Islet of Langerhans (tissue), 1 donor: Measurements from ENCODE around the gene FUCA1.
"Not testable (repeated sequence)": the region's sequence is repeated elsewhere in the genome, so short reads cannot be mapped to it uniquely, and the experiment has no call there.

Experiments
- FAIRE-seq: peaks from one replicate; lab custom pipeline; 2011; peaks lifted over from hg19 to GRCh38; lab: Jason Lieb, UNC

Gene FUCA1

GRCh38 chr1:23895993-23896392, 27.9 kb upstream of the FUCA1 start:
- no peak for FAIRE-seq

GRCh38 chr1:23895082-23895481, 27.0 kb upstream of the FUCA1 start:
- FAIRE-seq, result no peak

DNA sequence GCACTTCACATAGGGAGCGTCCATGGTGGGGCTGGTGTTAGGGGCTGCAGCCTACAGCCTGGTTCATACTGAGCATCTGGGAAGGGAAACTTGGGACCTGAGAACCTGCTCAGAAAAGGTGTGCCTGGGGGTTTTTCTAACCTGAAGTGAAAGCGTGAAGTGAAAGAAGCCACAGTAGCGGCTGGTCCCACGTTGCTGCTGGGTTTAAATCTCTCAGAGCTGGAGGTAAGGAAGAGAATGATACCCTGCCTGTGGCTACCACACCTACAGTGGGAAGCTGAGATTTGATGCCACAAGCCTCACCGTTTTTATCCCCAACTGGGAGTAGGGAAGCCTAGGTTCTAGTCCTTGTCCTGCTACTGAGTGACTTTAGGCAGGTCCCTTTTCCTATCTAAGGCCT, 21.0 kb upstream of the FUCA1 start:
- no peak for FAIRE-seq

GRCh38 chr1:23885222-23885621, 17.1 kb upstream of the FUCA1 start:
- no peak for FAIRE-seq

- no peak for FAIRE-seq
Measured at GRCh38 chr1:23882746-23883145, 14.7 kb upstream of the FUCA1 start.

GRCh38 chr1:23879809-23880208, 11.7 kb upstream of the FUCA1 start:
- FAIRE-seq, result no peak

DNA sequence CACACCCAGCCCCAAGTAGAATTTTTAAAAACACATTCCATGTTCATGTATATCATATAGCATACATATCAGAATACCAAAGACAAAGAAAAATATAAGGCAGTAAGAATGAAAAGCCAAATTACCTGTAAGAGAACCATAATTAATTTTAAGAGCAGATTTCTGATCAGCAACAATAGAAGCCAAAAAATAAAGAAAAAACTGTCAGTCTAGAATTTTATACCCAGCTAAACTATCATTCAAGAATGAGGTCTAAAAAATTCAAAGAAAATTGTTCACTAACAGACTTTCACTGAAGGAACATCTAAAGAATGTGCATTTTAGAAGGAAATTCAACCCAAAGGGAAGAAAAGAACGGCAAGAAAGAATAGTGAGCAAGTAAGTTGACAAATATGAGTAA, 10.6 kb upstream of the FUCA1 start:
- no peak for FAIRE-seq

- FAIRE-seq, result no peak
Measured at GRCh38 chr1:23875382-23875781, 7.3 kb upstream of the FUCA1 start.

- no peak for FAIRE-seq
Measured at GRCh38 chr1:23872421-23872820, 4.3 kb upstream of the FUCA1 start.

DNA sequence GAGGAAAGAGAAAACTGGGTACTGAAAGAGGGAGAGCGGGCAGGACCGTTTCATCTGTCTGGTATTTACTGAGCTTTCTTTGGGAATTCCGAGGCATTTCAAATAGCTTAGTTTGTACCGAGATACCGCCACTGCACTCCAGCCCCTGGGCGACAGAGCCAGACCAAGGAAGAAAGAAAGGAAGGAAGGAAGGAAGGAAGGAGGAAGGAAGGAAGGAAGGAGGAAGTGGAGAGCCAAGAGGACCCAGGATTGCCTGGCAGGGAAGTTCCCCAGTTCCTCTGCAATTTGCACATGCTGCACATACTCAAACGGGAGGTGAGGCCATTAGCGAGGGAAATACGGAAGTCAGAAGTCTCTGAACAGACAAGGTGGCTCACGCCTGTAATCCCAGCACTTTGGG, 961 bp upstream of the FUCA1 start:
- FAIRE-seq, result no peak

GRCh38 chr1:23868557-23869016, 497 bp upstream of the FUCA1 start:
- FAIRE-seq, result no peak

DNA sequence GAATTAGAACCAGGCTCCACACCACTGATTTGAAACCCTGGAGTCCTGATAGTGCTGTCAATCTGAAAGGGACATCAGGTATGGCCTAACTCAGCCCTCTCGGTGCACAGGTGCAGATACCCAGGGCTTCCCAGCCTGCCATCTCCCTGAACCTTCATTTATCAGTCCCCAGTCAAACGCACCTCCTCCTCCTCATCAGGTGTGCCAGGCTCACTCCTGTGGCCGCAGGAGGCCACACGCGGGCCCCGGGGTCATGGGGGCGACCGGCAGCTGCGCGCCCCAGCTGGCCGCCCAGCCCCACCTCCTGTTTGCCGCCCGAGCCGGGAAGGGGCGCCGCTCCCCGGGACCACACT, 572 bp downstream of the FUCA1 start:
- no peak for FAIRE-seq

DNA sequence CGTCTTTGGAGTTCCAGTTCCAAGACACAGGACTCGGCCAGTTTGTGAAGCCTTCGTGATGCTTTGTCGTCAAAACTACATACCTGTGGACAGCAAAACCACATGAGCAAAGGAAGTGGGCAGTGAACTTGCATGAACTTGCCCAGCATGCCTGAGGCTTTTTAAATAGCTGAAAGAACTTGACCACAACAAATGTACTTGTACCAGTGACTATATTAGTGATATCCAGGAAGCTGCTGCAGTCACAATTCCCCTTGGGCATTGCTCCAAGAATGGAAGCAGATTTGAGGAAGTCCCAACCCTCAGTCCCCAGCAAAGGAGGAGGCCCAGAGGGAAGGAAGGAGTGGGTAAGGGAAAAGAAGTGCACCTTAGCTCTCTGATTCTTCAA, 2.6 kb downstream of the FUCA1 start:
- no peak for FAIRE-seq

DNA sequence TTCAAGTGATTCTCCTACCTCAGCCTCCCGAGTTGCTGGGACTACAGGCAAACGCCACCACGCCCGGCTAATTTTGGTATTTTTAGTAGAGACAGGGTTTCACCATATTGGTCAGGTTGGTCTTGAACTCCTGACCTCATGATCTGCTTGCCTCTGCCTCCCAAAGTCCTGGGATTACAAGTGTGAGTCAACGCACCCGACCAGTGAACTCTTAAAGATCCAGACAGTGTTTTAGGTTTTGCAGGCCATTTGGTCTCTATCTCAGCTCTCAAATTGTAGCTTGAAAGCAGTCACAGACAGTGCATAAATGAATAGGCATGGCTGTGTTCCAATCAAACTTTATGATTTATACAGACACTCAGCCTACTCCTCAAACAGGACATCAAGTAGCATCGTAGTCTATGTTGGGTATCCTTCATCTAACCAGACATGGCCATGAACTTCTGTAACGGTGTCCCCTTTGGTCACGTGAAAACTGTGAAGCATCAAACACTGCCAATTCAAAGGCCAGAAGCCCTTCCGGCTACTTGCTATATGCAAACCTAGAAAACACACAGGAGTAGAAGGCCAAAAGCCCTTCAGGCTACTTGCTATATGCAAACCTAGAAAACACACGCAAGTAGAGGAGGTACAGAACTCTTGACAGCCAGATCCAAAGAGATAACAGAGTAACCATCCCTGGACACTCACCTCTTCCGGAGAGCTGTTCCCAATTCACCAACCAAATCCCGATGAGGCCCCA, 3.1 kb downstream of the FUCA1 start:
- no peak for FAIRE-seq

- FAIRE-seq, result no peak
Measured at GRCh38 chr1:23862640-23863039, 5.5 kb downstream of the FUCA1 start.

DNA sequence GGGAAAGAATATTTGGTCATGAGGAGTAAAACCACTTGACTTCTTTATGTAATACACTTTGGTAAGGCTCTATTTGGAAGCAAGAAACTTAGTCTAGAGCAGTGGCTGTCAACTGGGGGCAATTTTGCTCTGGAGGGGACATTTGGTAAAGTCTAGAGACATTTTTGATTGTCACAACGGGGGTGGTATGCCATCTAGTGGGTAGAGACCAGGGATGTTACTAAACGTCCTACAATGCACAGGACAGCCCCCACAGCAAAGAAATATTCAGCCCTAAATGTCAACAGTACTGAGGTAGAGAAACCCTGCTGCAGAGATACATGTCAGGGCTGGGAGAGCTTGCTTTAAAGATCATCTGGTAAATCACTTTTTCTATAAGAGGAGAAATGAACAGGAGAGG, 13.5 kb downstream of the FUCA1 start:
- FAIRE-seq, result no peak

GRCh38 chr1:23853124-23853523, 15.0 kb downstream of the FUCA1 start:
- not testable (repeated sequence) for FAIRE-seq

- not testable (repeated sequence) for FAIRE-seq
Measured at GRCh38 chr1:23851406-23851805, 16.7 kb downstream of the FUCA1 start.

- FAIRE-seq, result no peak
Measured at GRCh38 chr1:23848673-23849616, 19.1 kb downstream of the FUCA1 start.

GRCh38 chr1:23847482-23848095, 20.5 kb downstream of the FUCA1 start:
- not testable (repeated sequence) for FAIRE-seq

DNA sequence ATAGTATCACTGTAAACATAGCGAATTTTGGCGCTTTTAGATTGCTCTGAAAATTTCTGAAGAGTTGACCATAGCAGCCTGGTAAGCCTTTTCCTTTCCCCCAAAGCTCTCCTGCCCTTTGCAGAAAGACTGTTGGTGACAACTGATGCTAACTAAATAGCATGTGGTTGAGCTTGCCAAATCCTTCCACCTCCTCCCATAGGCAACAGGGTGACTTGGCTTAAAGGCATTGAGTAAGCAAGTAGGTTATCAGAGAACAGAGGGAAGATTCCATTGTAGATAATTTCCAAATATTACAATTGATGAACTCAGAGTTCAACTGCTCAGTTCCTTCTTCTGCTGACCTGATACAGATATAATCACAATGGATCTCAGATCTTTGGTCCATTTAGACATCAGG, 22.9 kb downstream of the FUCA1 start:
- no peak for FAIRE-seq

DNA sequence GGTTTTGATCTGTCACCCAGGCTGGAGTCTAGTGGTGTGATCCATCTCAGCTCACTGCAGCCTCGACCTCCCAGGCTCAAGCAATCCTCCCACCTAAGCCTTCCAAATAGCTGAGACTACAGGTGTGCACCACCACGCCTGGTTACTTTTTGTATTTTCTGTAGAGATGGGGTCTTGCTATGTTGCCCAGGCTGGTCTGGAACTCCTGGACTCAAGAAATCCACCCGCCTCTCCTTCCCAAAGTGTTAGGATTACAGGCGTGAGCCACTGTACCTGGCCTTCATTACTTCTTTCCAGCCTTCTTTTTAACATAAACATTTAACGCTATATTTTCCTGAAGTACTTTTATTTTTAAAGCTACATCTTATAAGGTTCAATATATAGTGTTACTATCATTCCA, 24.4 kb downstream of the FUCA1 start:
- FAIRE-seq, result no peak

GRCh38 chr1:23838401-23838866, 29.7 kb downstream of the FUCA1 start:
- FAIRE-seq, result no peak
